Neural cell (in vitro differentiated cells): ENCODE data around the gene HIPK4. TPM values are rescaled to one million over a fixed set of nuclear protein-coding genes. Genes with fewer than 3 reads are reported as not detected.

Experiments
- H2AFZ ChIP-seq: fragments of 200-600, 300-800 bp; sonication (generic), shearing (Covaris generic); 2 replicates; pipeline ENCODE4 v1.6.0; 2014; ENCODE audit warnings: low read depth, mild to moderate bottlenecking, antibody characterized with exemption, low read length, moderate library complexity
- H3F3A ChIP-seq: fragments of 200-600 bp; shearing (Covaris generic); 2 replicates; pipeline ENCODE4 v1.6.1; 2016; ENCODE audit warnings: mild to moderate bottlenecking, moderate library complexity, mixed read lengths, antibody characterized with exemption, low read length; ENCODE audit not compliant: insufficient read depth, poor library complexity, severe bottlenecking
- H3K27ac ChIP-seq: fragments of 200-600, 300-800 bp; sonication (generic), shearing (Covaris generic); 2 replicates; pipeline ENCODE4 v1.5.1; 2014; ENCODE audit warnings: mild to moderate bottlenecking, low read length, moderate library complexity
- H3K27me3 ChIP-seq: fragments of 300-800, 200-600 bp; sonication (generic), shearing (Covaris generic); 2 replicates; pipeline ENCODE4 v1.6.0; 2014; ENCODE audit warnings: mild to moderate bottlenecking, low read depth, low read length, moderate library complexity; ENCODE audit not compliant: insufficient read depth
- H3K36me3 ChIP-seq: fragments of 300-800, 200-600 bp; sonication (generic), shearing (Covaris generic); 2 replicates; pipeline ENCODE4 v1.5.1; 2014; ENCODE audit warnings: mild to moderate bottlenecking, antibody characterized with exemption, low read length, moderate library complexity; ENCODE audit not compliant: insufficient read depth
- H3K4me2 ChIP-seq: fragments of 300-800, 200-600 bp; sonication (generic), shearing (Covaris generic); 2 replicates; pipeline ENCODE4 v1.6.0; 2014; ENCODE audit warnings: mild to moderate bottlenecking, low read length
- H3K4me3 ChIP-seq: fragments of 300-800, 200-600 bp; sonication (generic), shearing (Covaris generic); 2 replicates; pipeline ENCODE4 v1.5.1; 2014; ENCODE audit warnings: mild to moderate bottlenecking, low read length, moderate library complexity
- H3K79me2 ChIP-seq: fragments of 200-600 bp; shearing (Covaris generic); replicated peaks from 2 replicates; pipeline ENCODE4 v1.6.0; 2014; ENCODE audit warnings: mild to moderate bottlenecking, low read length, moderate library complexity; ENCODE audit not compliant: insufficient read depth
- H3K9ac ChIP-seq: fragments of 300-800, 200-600 bp; sonication (generic), shearing (Covaris generic); 2 replicates; pipeline ENCODE4 v1.6.1; 2016; ENCODE audit warnings: mild to moderate bottlenecking, low read length, mixed read lengths
- H3K9me2 ChIP-seq: fragments of 200-600 bp; shearing (Covaris generic); 2 replicates; pipeline ENCODE4 v1.6.1; 2016; ENCODE audit warnings: mild to moderate bottlenecking, low read length, mixed read lengths; ENCODE audit not compliant: insufficient read depth
- H3K9me3 ChIP-seq: fragments of 200-600, 300-800 bp; sonication (generic), shearing (Covaris generic); 2 replicates; pipeline ENCODE4 v1.6.1; 2016; ENCODE audit warnings: mild to moderate bottlenecking, mixed run types, low read length, moderate library complexity, mixed read lengths
- H4K20me1 ChIP-seq: fragments of 200-600 bp; shearing (Covaris generic); 2 replicates; pipeline ENCODE4 v1.6.1; 2016; ENCODE audit warnings: mild to moderate bottlenecking, mixed run types; ENCODE audit not compliant: insufficient read depth
- CTCF ChIP-seq: fragments of 450-650 bp; IDR thresholded peaks from 2 replicates; pipeline ENCODE4 v1.5.1; 2014; ENCODE audit warnings: antibody characterized with exemption, mild to moderate bottlenecking, moderate library complexity; ENCODE audit not compliant: poor library complexity, severe bottlenecking
- EP300 ChIP-seq: fragments of 450-650 bp; conservative IDR thresholded peaks from 2 replicates; pipeline ENCODE4 v1.6.1; 2014; ENCODE audit warnings: antibody characterized with exemption, mild to moderate bottlenecking, moderate library complexity; ENCODE audit not compliant: poor library complexity, severe bottlenecking
- EZH2 ChIP-seq: fragments of 200-600, 300-800 bp; shearing (Covaris generic), sonication (generic); IDR thresholded peaks from 2 replicates; pipeline ENCODE4 v1.6.1; 2014; ENCODE audit warnings: antibody characterized with exemption, low read length, borderline replicate concordance, mild to moderate bottlenecking; ENCODE audit not compliant: insufficient read depth, poor library complexity, severe bottlenecking
- MXI1 ChIP-seq: fragments of 450-650 bp; conservative IDR thresholded peaks from 2 replicates; pipeline ENCODE4 v1.6.1; 2014; ENCODE audit warnings: antibody characterized with exemption, mild to moderate bottlenecking; ENCODE audit not compliant: poor library complexity, severe bottlenecking
- POLR2AphosphoS5 ChIP-seq: IDR thresholded peaks from 2 replicates; pipeline ENCODE4 v1.6.1; 2012
- RAD21 ChIP-seq: fragments of 450-650 bp; conservative IDR thresholded peaks from 2 replicates; pipeline ENCODE4 v1.6.1; 2014; ENCODE audit warnings: antibody characterized with exemption, mild to moderate bottlenecking, moderate library complexity
- REST ChIP-seq: IDR thresholded peaks from 2 replicates; pipeline ENCODE4 v1.6.1; 2012; ENCODE audit warnings: borderline replicate concordance
- SMC3 ChIP-seq: fragments of 450-650 bp; conservative IDR thresholded peaks from 2 replicates; pipeline ENCODE4 v1.6.1; 2014; ENCODE audit warnings: antibody characterized with exemption, mild to moderate bottlenecking, moderate library complexity; ENCODE audit not compliant: poor library complexity
- TAF1 ChIP-seq: IDR thresholded peaks from 2 replicates; pipeline ENCODE4 v1.6.1; 2012; ENCODE audit warnings: low read depth
- polyA plus RNA-seq: library from polyadenylated mRNA; depleted of rRNA; stranded (reverse); fragments of >200 nt; gene quantifications from 2 replicates; pipeline ENCODE4 v1.2.3, GENCODE V29; 2014

The HIPK4 gene
- polyA plus RNA-seq, 1 donor from 2014 or later, result not detected

- Histone ChIP-seq H3K4me2 (no peak overlapping the region), H2AFZ (no peak overlapping the region), H3K27me3 (no peaks in the 10 kb centered on the region), H4K20me1 (no peaks in the 10 kb centered on the region), H3K9me3 (no peaks in the 10 kb centered on the region), H3K27ac (no peak overlapping the region), H3F3A (no peaks in the 10 kb centered on the region), H3K9ac (no peak overlapping the region), H3K79me2 (peaks cover 8% of the 10 kb centered on the region), H3K9me2 (no peaks in the 10 kb centered on the region), H3K4me3 (no peak overlapping the region), H3K36me3 (no peaks in the 10 kb centered on the region)
- TF ChIP-seq EZH2 (no peak), MXI1 (no peak), CTCF (no peak)
These were observed 48.1 kb downstream of the HIPK4 start for GRCh38 chr19:40341601-40342482.

- H3K27me3 ChIP-seq, result no peaks in the 10 kb centered on the region
- H3F3A ChIP-seq, result no peaks in the 10 kb centered on the region
- H3K9me3 ChIP-seq, result no peaks in the 10 kb centered on the region
- H3K9ac ChIP-seq, result no peak overlapping the region
- H3K27ac ChIP-seq, result no peak overlapping the region
- no peaks in the 10 kb centered on the region for H3K79me2 ChIP-seq
- no peak overlapping the region for H3K4me3 ChIP-seq
- H2AFZ ChIP-seq, result no peak overlapping the region
- no peak overlapping the region for H3K4me2 ChIP-seq
- no peaks in the 10 kb centered on the region for H3K36me3 ChIP-seq
- TF ChIP-seq TAF1 (no peak), EP300 (no peak), REST (no peak), RAD21 (no peak), EZH2 (no peak), POLR2AphosphoS5 (no peak), SMC3 (no peak), CTCF (no peak), MXI1 (no peak)
- H3K9me2 ChIP-seq, result no peaks in the 10 kb centered on the region
- no peaks in the 10 kb centered on the region for H4K20me1 ChIP-seq
These were observed 50.8 kb downstream of the HIPK4 start for GRCh38 chr19:40339018-40339728.
